GM19023 (cell line): ENCODE data around the gene SLC6A9.

Experiments
- ATAC-seq: cut with Tn5 transposase; IDR thresholded peaks from one replicate; pipeline ENCODE4 v1.9.1; 2021; ENCODE audit warnings: mild to moderate bottlenecking, moderate library complexity; ENCODE audit not compliant: unreplicated experiment

Gene SLC6A9

GRCh38 chr1:43973981-43974442, 57.2 kb downstream of the SLC6A9 start:
- no peak for ATAC-seq

DNA sequence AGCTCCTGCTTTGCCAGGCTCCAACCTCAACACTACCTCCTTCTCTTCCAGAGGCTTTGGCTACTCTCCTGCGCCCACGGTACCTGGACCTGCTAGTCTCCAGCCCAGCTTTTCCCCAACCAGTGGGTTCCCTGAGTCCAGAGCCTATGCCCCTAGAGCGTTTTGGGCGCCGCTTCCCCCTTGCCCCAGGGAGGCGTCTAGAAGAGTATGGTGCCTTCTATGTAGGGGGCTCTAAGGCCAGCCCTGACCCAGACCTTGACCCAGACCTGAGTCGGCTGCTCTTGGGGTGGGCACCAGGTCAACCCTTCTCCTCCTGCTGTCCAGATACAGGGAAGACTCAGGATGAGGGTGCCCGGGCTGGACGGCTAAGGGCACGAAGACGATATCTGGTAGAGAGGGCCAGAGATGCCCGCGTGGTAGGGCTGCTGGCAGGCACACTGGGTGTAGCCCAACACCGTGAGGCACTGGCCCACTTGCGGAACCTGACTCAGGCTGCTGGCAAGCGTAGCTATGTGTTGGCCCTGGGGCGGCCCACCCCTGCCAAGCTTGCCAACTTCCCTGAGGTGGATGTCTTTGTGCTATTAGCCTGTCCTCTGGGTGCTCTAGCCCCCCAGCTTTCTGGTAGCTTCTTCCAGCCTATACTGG, 59.8 kb downstream of the SLC6A9 start:
- ATAC-seq = no peak

DNA sequence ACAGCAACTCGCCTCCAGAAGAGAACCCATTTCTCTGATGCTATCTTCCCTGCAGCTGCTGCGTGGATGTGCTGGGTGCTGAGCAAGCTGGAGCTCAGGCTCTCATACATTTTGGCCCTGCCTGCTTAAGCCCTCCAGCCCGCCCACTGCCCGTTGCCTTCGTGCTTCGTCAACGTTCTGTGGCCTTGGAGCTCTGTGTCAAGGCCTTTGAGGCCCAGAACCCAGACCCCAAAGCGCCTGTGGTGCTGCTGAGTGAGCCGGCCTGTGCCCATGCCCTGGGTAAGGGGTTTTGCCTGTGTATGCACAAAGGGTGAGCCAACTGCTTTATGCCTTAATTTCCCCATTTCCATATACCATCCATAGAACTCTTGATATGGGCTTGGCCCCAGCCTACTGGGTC, 60.4 kb downstream of the SLC6A9 start:
- ATAC-seq = no peak

DNA sequence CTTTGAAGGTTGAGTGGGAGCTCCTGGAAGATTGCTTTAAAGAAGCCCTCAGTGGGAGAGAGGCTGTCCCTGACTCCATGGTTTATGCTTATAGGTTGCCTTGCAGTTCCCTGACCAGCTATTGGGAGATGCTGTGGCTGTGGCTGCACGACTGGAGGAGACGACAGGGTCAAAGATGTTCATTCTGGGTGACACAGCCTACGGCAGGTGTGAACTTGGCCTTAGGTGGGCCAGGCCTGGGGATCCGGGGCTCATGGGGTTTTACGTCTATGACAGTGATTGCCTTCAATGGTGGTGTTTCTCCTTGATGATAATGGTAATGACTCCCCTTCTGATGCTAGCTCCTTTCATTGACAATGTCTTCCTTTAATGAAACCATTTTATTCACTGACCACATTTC, 60.8 kb downstream of the SLC6A9 start:
- no peak for ATAC-seq

- peak; percentile 78 for ATAC-seq
Observed at GRCh38 chr1:43969746-43970466, 61.4 kb downstream of the SLC6A9 start, which contains the start of gene DPH2. DPH2 (plus strand) TSS chr1:43970010; CDS start chr1:43970176, 166 bp downstream.

GRCh38 chr1:43969416-43969745, 61.9 kb downstream of the SLC6A9 start:
- ATAC-seq = no peak

DNA sequence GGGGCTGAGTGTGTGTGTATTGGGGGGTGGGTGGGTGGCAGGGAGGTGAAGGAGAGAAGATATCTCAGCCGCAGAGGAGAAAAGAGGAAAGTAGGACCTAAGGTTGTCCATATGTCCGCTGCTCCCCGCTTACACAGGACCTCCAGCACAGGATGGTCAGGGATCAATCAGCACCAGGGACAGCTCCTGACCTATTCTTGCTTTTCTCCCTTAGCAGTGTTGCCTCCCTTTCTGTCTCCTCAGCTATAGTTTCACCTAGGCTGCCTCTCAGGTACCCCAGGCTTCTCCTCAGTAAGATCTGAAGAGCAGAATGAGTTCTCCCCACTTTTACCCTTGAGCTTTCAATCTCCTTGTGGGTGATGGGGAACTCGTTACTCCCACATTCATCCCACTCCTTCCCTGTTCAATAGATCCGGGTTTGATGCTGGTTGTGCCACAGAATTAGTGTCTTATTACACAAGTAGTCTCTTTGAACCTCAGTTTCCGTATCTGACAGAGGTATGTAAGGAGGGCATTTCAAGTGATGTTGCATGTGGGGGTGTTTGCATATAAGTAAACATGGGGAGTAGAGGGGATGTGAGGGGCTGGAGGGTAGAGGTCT, 62.8 kb downstream of the SLC6A9 start:
- no peak for ATAC-seq

- ATAC-seq = no peak
Observed at GRCh38 chr1:43965316-43965715, 65.9 kb downstream of the SLC6A9 start.

DNA sequence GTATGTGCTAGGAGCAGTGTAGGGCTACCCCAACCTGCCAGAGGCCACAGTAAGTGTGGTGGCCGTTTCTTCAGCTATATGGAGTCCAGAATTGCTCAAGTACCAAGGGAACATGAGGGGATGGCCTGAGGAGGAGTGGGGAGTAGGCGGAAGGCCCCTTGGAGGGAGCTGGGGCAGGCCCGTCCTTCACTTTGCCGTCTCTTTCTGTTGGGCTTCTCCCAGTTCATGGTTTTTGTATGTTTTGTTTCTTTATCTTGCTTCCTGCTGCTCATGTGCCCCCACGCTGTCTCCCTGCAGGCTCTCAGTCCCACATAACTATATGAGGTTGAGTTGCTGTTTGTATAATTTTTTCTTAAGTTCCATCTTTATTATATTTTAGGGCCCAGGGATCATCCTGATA, 67.4 kb downstream of the SLC6A9 start:
- ATAC-seq = no peak

- no peak for ATAC-seq
Observed at GRCh38 chr1:43963006-43963405, 68.3 kb downstream of the SLC6A9 start.

DNA sequence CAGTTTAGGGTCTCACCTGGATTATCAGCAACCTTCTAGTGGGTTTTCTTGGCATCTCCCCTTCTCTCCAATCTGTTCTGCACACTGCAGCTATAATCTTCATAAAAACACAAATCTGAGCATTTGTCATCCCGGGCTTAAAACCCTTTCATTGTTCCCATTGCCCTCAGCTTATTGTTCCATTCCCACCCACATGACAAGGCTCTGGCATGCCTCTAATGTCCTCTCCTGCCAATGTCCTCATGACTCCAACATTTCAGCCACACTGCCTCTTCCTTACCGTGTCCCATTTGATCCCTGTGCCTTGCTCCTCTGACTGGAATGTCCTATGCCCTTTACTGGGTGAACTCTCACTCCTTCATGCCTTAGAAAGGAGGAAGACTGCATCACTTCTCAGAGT, 68.9 kb downstream of the SLC6A9 start:
- ATAC-seq = no peak

DNA sequence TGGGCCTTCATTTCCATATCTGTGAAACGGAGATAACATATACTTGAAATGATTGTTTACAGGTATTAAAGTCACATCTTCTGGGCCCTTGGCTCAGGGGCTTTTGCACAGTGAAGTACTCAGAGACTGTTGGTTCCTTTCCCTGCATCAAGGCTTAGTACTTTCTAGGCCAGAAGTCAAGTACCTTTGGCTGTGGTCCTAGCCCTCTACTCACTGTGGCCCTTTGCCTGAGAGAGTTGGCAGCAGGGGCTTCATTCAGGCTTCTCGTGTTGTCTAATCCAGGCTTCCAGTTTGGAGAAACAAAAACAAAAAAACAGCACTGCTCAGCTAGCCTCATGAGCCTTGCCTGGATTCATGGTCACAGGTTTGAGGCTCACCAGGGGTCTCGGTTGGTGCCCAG, 69.6 kb downstream of the SLC6A9 start:
- ATAC-seq = no peak

- ATAC-seq = no peak
Observed at GRCh38 chr1:43960798-43961197, 70.5 kb downstream of the SLC6A9 start.

- no peak for ATAC-seq
Observed at GRCh38 chr1:43958351-43959255, 72.7 kb downstream of the SLC6A9 start.

DNA sequence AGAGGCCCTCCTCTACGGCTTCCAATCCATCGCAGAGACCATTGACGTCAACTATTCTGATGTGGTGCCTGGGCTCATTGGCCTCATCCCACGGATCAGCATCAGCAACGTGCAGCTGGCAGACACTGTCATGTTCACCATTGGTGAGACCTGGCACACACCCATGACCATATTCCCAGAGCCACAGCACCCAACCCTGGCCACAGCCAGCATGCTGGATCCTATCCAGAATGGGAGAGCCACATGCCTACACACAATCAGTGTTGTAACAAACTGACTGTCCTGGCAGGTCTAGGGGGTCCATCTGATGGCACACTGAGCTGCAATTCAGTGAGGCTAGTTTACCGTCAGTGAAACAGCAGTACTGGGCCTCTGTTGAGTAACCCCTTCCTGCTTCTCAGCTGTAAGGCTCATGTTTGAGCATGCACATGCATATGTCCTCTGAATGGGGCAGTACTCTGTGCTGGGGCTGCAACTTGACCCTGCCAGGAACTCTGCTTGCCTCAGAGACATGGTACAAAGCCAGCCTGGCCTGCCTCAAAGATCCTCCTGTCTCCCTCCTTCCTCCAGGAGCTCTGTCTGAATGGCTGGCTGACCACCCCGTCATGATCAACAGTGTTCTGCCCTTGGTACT, 73.7 kb downstream of the SLC6A9 start:
- no peak for ATAC-seq

GRCh38 chr1:43956234-43956633, 75.0 kb downstream of the SLC6A9 start:
- ATAC-seq = no peak

GRCh38 chr1:43954036-43954435, 77.2 kb downstream of the SLC6A9 start:
- no peak for ATAC-seq

DNA sequence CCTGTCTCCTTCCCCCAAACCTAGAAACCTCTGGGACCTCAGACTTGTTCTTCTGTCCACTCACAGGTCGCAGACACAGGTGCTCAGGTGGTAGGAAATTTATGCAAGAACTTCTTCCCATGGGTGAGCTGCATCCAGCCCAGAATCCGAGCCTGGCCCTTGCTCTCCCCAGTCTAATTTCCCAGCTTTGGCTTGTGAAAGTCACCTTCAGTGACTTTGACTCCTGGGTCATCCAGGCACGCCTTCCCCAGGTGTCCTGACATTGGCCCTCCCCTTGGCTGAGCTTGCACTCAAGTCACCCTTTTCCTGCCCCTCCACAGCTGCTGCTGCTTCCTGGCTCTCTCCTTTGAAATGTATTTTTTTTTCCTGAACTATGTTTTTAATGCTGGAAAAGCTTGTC, 77.9 kb downstream of the SLC6A9 start:
- no peak for ATAC-seq

DNA sequence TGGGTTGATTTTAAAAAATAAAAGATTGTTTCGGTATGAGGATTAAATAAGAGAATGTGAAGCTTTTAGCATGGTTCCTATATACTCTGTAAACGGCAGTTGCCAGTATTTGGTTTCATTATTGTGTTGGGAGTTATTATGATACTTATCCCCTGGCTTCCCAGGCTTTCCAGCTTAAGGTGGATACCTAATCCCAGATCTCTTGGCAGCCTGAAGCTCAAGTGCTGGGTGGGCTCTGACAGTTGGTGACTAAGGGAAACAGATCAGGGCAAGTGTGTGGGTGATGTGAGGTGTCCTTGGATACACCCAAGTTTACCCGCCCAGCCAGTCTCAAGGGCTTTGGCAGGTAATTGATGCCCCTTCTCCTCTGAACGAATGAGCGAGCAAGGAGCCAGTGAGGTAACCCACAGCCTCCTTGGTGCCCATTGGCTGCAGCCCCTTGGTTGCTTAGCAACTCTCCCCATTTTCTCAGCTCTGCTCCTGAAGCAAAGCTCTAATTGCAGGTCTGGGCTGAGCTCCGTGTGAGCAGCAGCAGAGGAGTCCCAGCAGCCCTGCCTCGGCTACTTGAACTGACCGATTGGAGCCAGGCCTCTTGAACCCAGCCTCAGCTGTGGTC, 78.4 kb downstream of the SLC6A9 start:
- ATAC-seq = no peak
